Effector memory CD8-positive, alpha-beta T cell (primary cell): Measurements from ENCODE around the gene RABGEF1.
A peak's percentile ranks its signal among the peaks of the same experiment; 100 is the strongest.
"Not testable (repeated sequence)": the region's sequence is repeated elsewhere in the genome, so short reads cannot be mapped to it uniquely, and the experiment has no call there.

ENCODE experiments used
- ATAC-seq: fragments of 150-1000 bp; cut with Tn5 transposase; replicated peaks from 2 replicates; pipeline ENCODE4 v1.10.0; 2021; ENCODE audit warnings: mild to moderate bottlenecking, moderate library complexity
- DNase-seq, 3 experiments: peaks; one replicate each; pipeline ENCODE4 v3.0.0; 2021
- H3K27ac Mint-ChIP-seq, 2 donors: one replicate each; pipeline ENCODE4 v1.8.0; 2022; ENCODE audit warnings: mild to moderate bottlenecking in 2 of 2, mixed read lengths in 2 of 2, moderate library complexity in 2 of 2
- H3K27me3 Mint-ChIP-seq, 2 donors: one replicate each; pipeline ENCODE4 v1.8.0; 2022; ENCODE audit warnings: mixed read lengths in 2 of 2
- H3K36me3 Mint-ChIP-seq: one replicate; pipeline ENCODE4 v1.8.0; 2022; ENCODE audit warnings: mild to moderate bottlenecking, moderate library complexity, mixed read lengths; ENCODE audit not compliant: insufficient read depth
- H3K4me1 Mint-ChIP-seq, 2 donors: one replicate each; pipeline ENCODE4 v1.8.0; 2022; ENCODE audit warnings: low read depth in 2 of 2, mixed read lengths in 2 of 2
- H3K4me3 Mint-ChIP-seq, 2 donors: one replicate each; pipeline ENCODE4 v1.8.0; 2022; ENCODE audit warnings: mild to moderate bottlenecking in 2 of 2, mixed read lengths in 2 of 2, moderate library complexity in 2 of 2
- H3K9me3 Mint-ChIP-seq, 2 donors: one replicate each; pipeline ENCODE4 v1.8.0; 2022; ENCODE audit warnings: mixed read lengths in 2 of 2

RABGEF1 gene

GRCh38 chr7:66758950-66759628 is 18.6 kb downstream of the RABGEF1 start:
- H3K4me1 Mint-ChIP-seq: peaks cover 27 to 37% of the 10 kb centered on the region in 2 donors
- H3K36me3 Mint-ChIP-seq: peaks cover 11% of the 10 kb centered on the region
- ATAC-seq (peak; percentile 79), DNase-seq (no peak)
- peaks cover 3 to 7% of the 10 kb centered on the region in 2 donors for H3K9me3 Mint-ChIP-seq
- H3K4me3 Mint-ChIP-seq: peak overlapping the region in 1 of 2 donors; percentile 31
- peak overlapping the region; percentile 73 to 77 for H3K27ac Mint-ChIP-seq
- no peaks in the 10 kb centered on the region for H3K27me3 Mint-ChIP-seq

- H3K27ac Mint-ChIP-seq, H3K4me3 Mint-ChIP-seq, ATAC-seq, H3K9me3 Mint-ChIP-seq, H3K27me3 Mint-ChIP-seq, DNase-seq: not testable (repeated sequence)
- H3K4me1 Mint-ChIP-seq: peaks cover 31 to 38% of the 10 kb centered on the region in 2 donors
- H3K36me3 Mint-ChIP-seq: peaks cover 11% of the 10 kb centered on the region
Measured at GRCh38 chr7:66763183-66763582, 22.6 kb downstream of the RABGEF1 start.

GRCh38 chr7:66763633-66764355 is 23.3 kb downstream of the RABGEF1 start:
- not testable (repeated sequence) for H3K9me3 Mint-ChIP-seq, ATAC-seq, DNase-seq, H3K27me3 Mint-ChIP-seq, H3K27ac Mint-ChIP-seq, H3K4me3 Mint-ChIP-seq
- Mint-ChIP-seq H3K36me3 (peaks cover 11% of the 10 kb centered on the region), H3K4me1 (peaks cover 26 to 37% of the 10 kb centered on the region in 2 donors)

GRCh38 chr7:66764905-66765304 is 24.4 kb downstream of the RABGEF1 start:
- H3K4me1 Mint-ChIP-seq: peaks cover 28 to 34% of the 10 kb centered on the region in 2 donors
- not testable (repeated sequence) for DNase-seq, H3K36me3 Mint-ChIP-seq, H3K27me3 Mint-ChIP-seq, H3K27ac Mint-ChIP-seq, H3K4me3 Mint-ChIP-seq, ATAC-seq, H3K9me3 Mint-ChIP-seq

- ATAC-seq, H3K36me3 Mint-ChIP-seq, H3K4me3 Mint-ChIP-seq, H3K27ac Mint-ChIP-seq, DNase-seq, H3K27me3 Mint-ChIP-seq, H3K9me3 Mint-ChIP-seq: not testable (repeated sequence)
- peaks cover 29 to 35% of the 10 kb centered on the region in 2 donors for H3K4me1 Mint-ChIP-seq
Measured at GRCh38 chr7:66765322-66766025, 24.9 kb downstream of the RABGEF1 start.

GRCh38 chr7:66766041-66766440 is 25.5 kb downstream of the RABGEF1 start:
- no peak overlapping the region for H3K4me3 Mint-ChIP-seq
- no peak for DNase-seq
- H3K9me3 Mint-ChIP-seq: peaks cover 3 to 7% of the 10 kb centered on the region in 2 donors
- no peaks in the 10 kb centered on the region for H3K27me3 Mint-ChIP-seq
- no peak for ATAC-seq
- H3K36me3 Mint-ChIP-seq: peaks cover 9% of the 10 kb centered on the region
- H3K27ac Mint-ChIP-seq: peak overlapping the region in 1 of 2 donors; percentile 62
- peaks cover 29 to 39% of the 10 kb centered on the region in 2 donors for H3K4me1 Mint-ChIP-seq

- H3K27me3 Mint-ChIP-seq, H3K4me3 Mint-ChIP-seq, H3K9me3 Mint-ChIP-seq, DNase-seq: not testable (repeated sequence)
- Mint-ChIP-seq H3K4me1 (peaks cover 28 to 39% of the 10 kb centered on the region in 2 donors), H3K27ac (peak overlapping the region; percentile 62 to 66), H3K36me3 (peaks cover 14% of the 10 kb centered on the region)
- peak; percentile 50 for ATAC-seq
Measured at GRCh38 chr7:66767486-66767885, 27.0 kb downstream of the RABGEF1 start.

- peaks cover 28 to 39% of the 10 kb centered on the region in 2 donors for H3K4me1 Mint-ChIP-seq
- no peaks in the 10 kb centered on the region for H3K27me3 Mint-ChIP-seq
- H3K36me3 Mint-ChIP-seq: peaks cover 23% of the 10 kb centered on the region
- H3K27ac Mint-ChIP-seq: peak overlapping the region; percentile 13 to 82
- DNase-seq: no peak
- H3K4me3 Mint-ChIP-seq: no peak overlapping the region
- no peaks in the 10 kb centered on the region for H3K9me3 Mint-ChIP-seq
- no peak for ATAC-seq
Measured at GRCh38 chr7:66768865-66769832, 28.6 kb downstream of the RABGEF1 start.

DNA sequence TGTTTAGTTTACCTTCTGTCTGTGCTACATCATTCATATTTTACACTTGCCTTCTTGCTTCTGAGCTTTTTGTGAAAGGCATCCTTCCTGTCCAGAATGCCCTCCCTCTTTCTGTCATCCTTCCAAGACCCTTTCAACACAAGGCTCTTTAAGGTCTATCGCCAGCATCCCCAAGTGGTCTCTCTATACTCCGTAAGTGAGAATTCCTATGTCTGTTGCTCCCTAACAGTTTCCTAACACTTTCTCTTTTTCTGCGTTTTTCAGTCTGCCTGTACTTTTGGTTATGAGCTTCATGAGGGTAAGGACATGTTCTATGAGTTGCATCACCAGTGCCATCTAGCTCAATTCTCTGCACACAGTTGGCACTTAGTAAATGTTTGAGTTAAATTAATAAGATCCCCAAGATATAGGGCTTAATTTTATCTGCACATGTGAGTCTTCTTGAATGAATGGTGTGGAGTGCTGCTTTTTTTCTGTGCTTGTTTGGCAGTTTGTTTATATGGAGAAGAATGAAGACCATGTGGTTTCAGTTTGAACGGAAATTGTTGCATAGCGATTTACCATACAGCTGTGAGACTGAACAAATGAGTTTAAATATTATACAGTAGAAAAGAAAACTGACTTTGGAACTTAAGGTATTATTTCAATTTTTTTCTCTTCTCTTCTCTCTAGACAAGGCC is 29.4 kb downstream of the RABGEF1 start:
- Mint-ChIP-seq H3K27me3 (no peaks in the 10 kb centered on the region), H3K36me3 (peaks cover 31% of the 10 kb centered on the region), H3K4me3 (no peak overlapping the region), H3K9me3 (no peaks in the 10 kb centered on the region), H3K27ac (peak overlapping the region; percentile 13 to 74), H3K4me1 (peaks cover 23 to 35% of the 10 kb centered on the region in 2 donors)
- ATAC-seq: no peak
- no peak for DNase-seq

- H3K27ac Mint-ChIP-seq: peak overlapping the region in 1 of 2 donors; percentile 15
- H3K4me3 Mint-ChIP-seq: no peak overlapping the region
- no peaks in the 10 kb centered on the region for H3K27me3 Mint-ChIP-seq
- H3K4me1 Mint-ChIP-seq: peaks cover 22 to 30% of the 10 kb centered on the region in 2 donors
- DNase-seq: no peak
- H3K9me3 Mint-ChIP-seq: no peaks in the 10 kb centered on the region
- peaks cover 47% of the 10 kb centered on the region for H3K36me3 Mint-ChIP-seq
- ATAC-seq: no peak
Measured at GRCh38 chr7:66771795-66772194, 31.3 kb downstream of the RABGEF1 start.

GRCh38 chr7:66773744-66774143 is 33.2 kb downstream of the RABGEF1 start:
- not testable (repeated sequence) for H3K27ac Mint-ChIP-seq, DNase-seq, H3K27me3 Mint-ChIP-seq, H3K4me3 Mint-ChIP-seq, H3K9me3 Mint-ChIP-seq, ATAC-seq
- Mint-ChIP-seq H3K4me1 (peaks cover 16 to 17% of the 10 kb centered on the region in 2 donors), H3K36me3 (peaks cover 60% of the 10 kb centered on the region)

DNA sequence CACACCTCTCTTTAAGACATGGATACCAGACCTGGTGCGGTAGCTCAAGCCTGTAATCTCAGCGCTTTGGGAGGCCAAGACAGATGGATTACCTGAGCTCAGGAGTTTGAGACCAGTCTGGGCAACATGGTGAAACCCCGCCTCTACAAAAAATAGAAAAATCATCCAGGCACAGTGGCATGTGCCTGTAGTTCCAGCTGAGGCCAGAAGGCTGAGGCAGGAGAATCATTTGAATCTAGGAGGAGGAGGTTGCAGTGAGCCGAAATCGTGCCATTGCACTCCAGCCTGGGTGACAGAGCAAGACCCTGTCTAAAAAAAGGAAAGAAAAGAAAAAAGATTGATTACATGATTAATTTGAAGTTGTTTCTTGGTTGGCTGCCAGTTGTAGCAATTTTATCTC is 35.9 kb downstream of the RABGEF1 start:
- H3K27ac Mint-ChIP-seq: peak overlapping the region in 1 of 2 donors; percentile 35
- ATAC-seq: peak; percentile 32
- H3K36me3 Mint-ChIP-seq: peaks cover 71% of the 10 kb centered on the region
- H3K9me3 Mint-ChIP-seq, H3K4me1 Mint-ChIP-seq, H3K27me3 Mint-ChIP-seq, DNase-seq, H3K4me3 Mint-ChIP-seq: not testable (repeated sequence)
